GM19397 (cell line): ENCODE results near the gene GPR52.

ENCODE experiments used
- ATAC-seq: cut with Tn5 transposase; IDR thresholded peaks from one replicate; pipeline ENCODE4 v1.9.1; 2021; ENCODE audit warnings: mild to moderate bottlenecking, moderate library complexity; ENCODE audit not compliant: unreplicated experiment

GPR52 gene

DNA sequence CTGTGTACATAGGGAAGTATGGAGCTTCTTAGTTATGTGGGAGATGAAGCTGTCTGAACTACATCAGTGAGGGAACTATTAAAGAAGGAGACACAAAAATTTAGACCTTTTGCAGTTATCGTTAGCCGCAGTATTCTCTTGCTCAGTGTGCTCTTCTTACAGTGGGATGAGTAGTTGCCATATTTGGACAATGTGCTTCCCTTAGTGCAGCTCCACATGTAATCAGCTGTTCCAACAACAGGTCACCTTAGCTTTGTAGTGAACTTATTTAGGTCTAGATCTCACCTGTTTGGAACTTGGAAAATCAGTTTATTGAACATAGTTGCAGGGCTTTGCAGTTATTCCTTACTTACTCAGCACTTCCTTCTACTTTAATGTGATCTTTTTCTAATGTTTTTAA is 18.1 kb downstream of the GPR52 start:
- no peak for ATAC-seq

GRCh38 chr1:174466607-174467006 is 18.8 kb downstream of the GPR52 start:
- no peak for ATAC-seq

GRCh38 chr1:174469052-174469451 is 21.3 kb downstream of the GPR52 start:
- ATAC-seq, result no peak

GRCh38 chr1:174469687-174470086 is 21.9 kb downstream of the GPR52 start:
- ATAC-seq, result no peak

DNA sequence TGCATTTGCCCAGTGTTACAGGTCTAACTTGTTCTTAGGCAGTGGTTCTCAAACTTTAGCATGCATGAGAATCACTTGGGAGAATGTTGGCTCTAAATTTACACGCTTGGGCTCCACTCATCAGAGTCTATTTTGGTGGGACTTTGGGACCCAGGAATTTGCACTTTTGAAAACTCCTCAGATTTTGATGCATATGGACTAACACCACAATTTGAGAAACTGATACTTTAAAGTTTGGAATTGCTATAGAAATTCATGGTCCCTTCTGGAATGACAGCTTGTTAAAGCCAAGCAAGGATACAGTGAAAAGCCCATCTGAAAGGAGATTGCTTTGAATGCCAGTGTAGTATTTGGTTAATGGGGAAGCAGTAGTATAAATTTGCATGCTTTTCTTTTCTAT is 31.5 kb downstream of the GPR52 start:
- no peak for ATAC-seq

DNA sequence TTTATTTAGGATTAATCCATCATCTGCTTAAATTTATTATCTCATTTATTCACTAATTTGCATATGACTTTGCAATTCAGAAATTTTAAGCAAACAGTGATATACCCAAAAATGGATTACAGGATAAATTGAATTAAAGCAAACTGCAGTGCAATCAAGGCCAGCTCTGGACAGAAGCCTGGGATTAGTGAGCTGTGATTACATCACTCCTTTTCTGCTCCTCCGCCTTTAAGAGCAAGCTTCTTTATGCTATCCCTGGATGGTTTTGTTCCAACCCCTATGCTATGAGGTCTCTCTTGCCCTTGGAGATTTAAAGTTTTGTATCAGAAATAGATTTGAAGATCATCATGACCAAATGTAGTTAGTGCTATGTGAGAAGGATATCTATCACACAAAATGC is 32.6 kb downstream of the GPR52 start:
- no peak for ATAC-seq

DNA sequence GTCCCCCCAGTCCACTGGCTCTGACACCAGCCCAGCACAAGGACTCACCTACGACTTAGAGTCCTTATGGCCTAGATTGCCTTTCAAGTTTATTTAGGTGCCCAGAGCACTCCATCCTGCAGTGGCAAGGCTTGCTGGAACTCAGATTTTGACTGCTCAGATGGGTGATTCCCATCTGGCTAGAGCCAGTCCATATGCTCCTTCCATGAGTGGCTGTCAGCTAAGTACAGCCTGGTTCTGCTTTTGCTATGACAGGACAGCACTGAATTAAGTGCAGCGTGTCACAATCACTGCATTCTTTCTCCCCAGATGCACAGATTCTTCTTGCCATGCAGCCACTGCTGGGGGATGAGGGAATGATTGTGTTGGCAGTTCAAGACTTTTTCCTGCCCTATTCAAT is 43.8 kb downstream of the GPR52 start:
- ATAC-seq, result no peak

DNA sequence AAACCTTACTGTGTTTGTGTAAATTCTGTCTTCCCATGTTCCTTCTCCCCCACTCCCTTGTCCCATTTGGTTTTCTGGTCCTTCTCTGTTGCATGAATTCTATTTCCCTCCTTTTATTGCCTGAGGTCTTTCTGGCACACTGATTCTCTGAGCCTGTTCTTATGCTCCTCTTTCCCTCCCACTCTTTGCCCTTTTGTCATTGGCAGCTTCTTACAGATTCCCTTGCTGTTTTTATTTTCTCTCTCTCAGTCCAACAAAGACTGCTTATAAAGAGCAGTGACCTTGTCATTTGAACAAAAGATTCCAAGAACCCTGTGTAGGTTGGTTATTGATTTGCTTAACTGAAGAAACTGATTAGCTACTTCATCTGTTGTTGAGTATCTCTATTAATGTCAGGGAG is 49.7 kb downstream of the GPR52 start:
- no peak for ATAC-seq
